ENCODE data around the gene CELSR1.

The CELSR1 gene

DNA sequence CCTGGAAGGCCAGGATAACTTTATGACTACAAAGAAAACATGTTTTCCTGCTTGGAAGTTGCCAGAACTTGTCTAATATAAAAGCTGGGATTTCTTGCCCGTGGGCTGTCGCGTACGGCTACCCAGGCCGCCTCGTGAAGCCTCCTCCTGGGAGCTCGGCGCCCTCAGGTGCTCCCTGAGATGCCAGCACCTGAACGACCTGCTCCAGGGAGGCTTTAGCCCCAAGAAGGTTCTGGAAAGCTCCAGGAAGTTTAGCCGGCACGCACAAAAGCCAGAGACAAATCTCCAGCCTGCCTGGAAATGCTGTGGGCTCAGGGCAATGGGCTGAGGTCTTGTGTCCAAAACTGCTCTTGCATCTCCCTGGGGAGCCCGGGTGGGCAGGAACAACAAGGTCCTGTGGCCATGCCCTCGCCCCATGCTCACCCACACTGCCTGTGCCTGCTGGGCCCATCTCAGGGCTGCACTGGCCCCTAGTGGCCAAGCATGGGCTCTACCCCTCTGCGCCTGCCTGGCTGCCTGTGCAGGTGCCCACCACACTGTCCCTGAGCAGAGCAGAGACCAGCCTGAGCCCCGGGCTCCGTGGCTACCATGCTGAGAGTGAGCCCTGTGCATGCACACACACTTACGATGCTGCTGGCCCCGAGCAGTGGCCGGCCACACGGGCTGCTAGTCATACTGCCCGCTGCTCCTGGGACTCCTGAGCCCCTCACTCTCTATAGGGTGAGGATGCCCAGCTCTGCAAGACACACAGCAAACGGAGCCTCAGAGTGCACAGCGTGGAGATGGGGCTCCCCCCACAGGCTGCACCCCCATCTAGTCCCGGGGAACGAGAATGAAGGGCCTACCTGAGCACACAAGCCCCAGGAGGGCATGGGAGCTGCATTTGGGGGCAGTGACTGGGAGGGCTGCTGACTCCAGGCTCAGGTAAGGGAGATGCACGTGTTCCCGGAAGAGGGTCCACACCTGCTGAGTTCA is 4.9 kb upstream of the CELSR1 start:
- peak; percentile 98 for TF ChIP-seq CTCF (IDR thresholded peaks at IDR 0.05; ENCODE audit: low read depth, low read length, missing control alignments)
- DNase-seq (ENCODE audit: extremely low read depth, low read depth): no peak

GRCh38 chr22:46541536-46541935 is 4.1 kb upstream of the CELSR1 start:
- no peak overlapping the region for H3K4me3 ChIP-seq (replicated peaks; ENCODE audit: low read depth, low read length)
- no peak for DNase-seq (ENCODE audit: extremely low read depth, low read depth)
- no peak for TF ChIP-seq CTCF (IDR thresholded peaks at IDR 0.05; ENCODE audit: low read depth, low read length, missing control alignments)

More for the DNA sequence above, 4.9 kb upstream of the CELSR1 start:
- H3K4me3 ChIP-seq (replicated peaks; ENCODE audit: low read depth, low read length): no peak overlapping the region

- H3K4me3 ChIP-seq (replicated peaks; ENCODE audit: low read depth, low read length): no peak overlapping the region
- no peak for TF ChIP-seq CTCF (IDR thresholded peaks at IDR 0.05; ENCODE audit: low read depth, low read length, missing control alignments)
- no peak for DNase-seq (ENCODE audit: extremely low read depth, low read depth)
Observed at GRCh38 chr22:46540874-46541273, 3.5 kb upstream of the CELSR1 start.

- H3K4me3 ChIP-seq (replicated peaks; ENCODE audit: low read depth, low read length): no peak overlapping the region
- no peak for DNase-seq (ENCODE audit: extremely low read depth, low read depth)
- no peak for TF ChIP-seq CTCF (IDR thresholded peaks at IDR 0.05; ENCODE audit: low read depth, low read length, missing control alignments)
Observed at GRCh38 chr22:46539169-46539568, 1.7 kb upstream of the CELSR1 start.

GRCh38 chr22:46538814-46539160 is 1.4 kb upstream of the CELSR1 start:
- no peak overlapping the region; the same call in 1 of the 2 replicates for H3K4me3 ChIP-seq (replicated peaks; ENCODE audit: low read depth, low read length)
- no peak for TF ChIP-seq CTCF (IDR thresholded peaks at IDR 0.05; ENCODE audit: low read depth, low read length, missing control alignments)
- no peak for DNase-seq (ENCODE audit: extremely low read depth, low read depth)

DNA sequence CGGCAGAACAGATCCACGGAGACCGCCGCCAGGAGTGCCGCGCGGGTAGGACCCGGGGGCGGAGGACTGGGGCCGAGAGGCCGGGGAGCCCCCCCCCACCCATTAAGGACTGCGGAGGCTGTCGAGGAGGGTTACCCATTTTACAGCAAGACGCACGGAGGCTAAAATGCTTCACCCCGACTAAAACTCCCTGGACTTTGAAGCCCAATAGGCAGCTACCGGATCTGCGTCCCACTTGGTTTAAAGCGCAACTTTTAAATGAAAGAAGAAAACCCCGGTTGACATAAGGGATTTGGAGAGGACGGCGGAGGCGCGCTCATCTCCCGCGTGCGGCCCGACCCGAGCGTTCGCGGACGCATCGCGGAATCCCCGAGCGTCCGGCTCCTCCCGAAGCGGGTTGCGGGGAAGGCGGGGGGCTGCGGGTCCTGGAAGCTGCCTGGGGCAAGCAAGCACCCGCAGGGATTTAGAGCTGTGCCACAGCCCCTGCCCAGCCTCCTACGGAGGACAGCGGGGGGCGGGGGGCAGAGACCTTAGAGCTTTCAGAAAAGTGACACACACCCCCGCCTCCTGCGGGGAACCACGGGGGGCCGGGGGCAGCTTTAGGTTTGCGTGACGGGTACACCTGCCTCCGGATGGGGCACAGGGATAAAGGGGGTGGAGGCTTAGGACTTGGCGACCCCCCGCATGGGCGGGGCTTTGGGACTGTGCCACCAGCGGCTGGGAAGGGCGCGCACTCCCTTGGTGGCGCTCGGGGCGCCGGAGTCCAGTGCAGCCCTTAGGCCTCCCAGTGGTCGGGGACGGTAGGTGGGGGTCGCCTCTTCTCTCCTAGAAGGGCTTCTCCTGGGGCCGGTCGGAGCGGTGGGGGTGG is 760 bp upstream of the CELSR1 start:
- peak overlapping the region; percentile 21 for H3K4me3 ChIP-seq (replicated peaks; ENCODE audit: low read depth, low read length)
- no peak for TF ChIP-seq CTCF (IDR thresholded peaks at IDR 0.05; ENCODE audit: low read depth, low read length, missing control alignments)
- no peak for DNase-seq (ENCODE audit: extremely low read depth, low read depth)
